Endothelial cell of umbilical vein (primary cell): ENCODE data around the gene TIMM23B.
"Not testable (repeated sequence)": the region's sequence is repeated elsewhere in the genome, so short reads cannot be mapped to it uniquely, and the experiment has no call there.

Source experiments
- FOS ChIP-seq: IDR thresholded peaks from 2 replicates; pipeline ENCODE4 v1.6.1; 2011; ENCODE audit warnings: mild to moderate bottlenecking, low read length, moderate library complexity, borderline replicate concordance; ENCODE audit not compliant: insufficient read depth
- MYC ChIP-seq: IDR thresholded peaks from one replicate; pipeline ENCODE4 v1.6.1; 2011; ENCODE audit warnings: mild to moderate bottlenecking, low read depth, low read length
- TF ChIP-seq, protein P1 (sequence below): IDR thresholded peaks from 2 replicates; pipeline ENCODE4 v1.6.1; 2011; ENCODE audit not compliant: insufficient read depth, insufficient read length
- TF ChIP-seq, protein P2 (sequence below), 2 donors: IDR thresholded peaks; 1 replicate in 1 of 2; 2 replicates in 1 of 2; pipeline ENCODE4 v1.5.1; 2011; ENCODE audit warnings: low read length in 2 of 2, mild to moderate bottlenecking in 2 of 2, moderate library complexity in 2 of 2, control low read depth in 1 of 2, inconsistent platforms in 1 of 2, low read depth in 1 of 2; ENCODE audit not compliant: insufficient read depth in 1 of 2; ENCODE audit errors: extremely low read depth in 1 of 2

DNA sequence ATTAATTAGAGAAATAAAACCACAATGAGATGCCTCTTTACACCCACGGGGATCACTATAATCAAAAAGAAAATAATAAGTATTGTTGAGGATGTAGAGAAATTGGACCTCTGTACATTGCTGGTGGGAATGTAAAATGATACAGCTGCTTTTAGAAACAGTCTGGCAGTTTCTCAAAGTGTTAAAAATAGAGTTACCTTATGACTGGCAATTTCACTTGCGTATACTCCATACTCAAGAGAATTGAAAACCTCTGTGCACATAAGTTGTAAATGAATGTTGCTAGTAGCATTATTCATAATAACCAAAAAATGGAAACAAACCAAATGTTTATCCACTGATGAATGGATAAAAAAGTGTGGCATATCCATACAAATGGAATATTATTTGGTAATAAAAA, 6.3 kb downstream of the TIMM23B start:
- TF ChIP-seq, protein P1, sequence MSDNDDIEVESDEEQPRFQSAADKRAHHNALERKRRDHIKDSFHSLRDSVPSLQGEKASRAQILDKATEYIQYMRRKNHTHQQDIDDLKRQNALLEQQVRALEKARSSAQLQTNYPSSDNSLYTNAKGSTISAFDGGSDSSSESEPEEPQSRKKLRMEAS, result not testable (repeated sequence)
- TF ChIP-seq, protein P2, sequence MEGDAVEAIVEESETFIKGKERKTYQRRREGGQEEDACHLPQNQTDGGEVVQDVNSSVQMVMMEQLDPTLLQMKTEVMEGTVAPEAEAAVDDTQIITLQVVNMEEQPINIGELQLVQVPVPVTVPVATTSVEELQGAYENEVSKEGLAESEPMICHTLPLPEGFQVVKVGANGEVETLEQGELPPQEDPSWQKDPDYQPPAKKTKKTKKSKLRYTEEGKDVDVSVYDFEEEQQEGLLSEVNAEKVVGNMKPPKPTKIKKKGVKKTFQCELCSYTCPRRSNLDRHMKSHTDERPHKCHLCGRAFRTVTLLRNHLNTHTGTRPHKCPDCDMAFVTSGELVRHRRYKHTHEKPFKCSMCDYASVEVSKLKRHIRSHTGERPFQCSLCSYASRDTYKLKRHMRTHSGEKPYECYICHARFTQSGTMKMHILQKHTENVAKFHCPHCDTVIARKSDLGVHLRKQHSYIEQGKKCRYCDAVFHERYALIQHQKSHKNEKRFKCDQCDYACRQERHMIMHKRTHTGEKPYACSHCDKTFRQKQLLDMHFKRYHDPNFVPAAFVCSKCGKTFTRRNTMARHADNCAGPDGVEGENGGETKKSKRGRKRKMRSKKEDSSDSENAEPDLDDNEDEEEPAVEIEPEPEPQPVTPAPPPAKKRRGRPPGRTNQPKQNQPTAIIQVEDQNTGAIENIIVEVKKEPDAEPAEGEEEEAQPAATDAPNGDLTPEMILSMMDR (IDR thresholded peaks at IDR 0.05; ENCODE audit: extremely low read depth in 1 of 2, insufficient read depth in 1 of 2, low read depth in 1 of 2, low read length in 2 of 2), result not testable (repeated sequence)
- TF ChIP-seq MYC, FOS: not testable (repeated sequence)
